Sigmoid colon (tissue), 7 donors: ENCODE data around the gene SERPINA12. TPM values are rescaled to one million over a fixed set of nuclear protein-coding genes. Genes with fewer than 3 reads are reported as not detected.
"Not testable (repeated sequence)": the region's sequence is repeated elsewhere in the genome, so short reads cannot be mapped to it uniquely, and the experiment has no call there.

Source experiments
- DNase-seq: peaks from one replicate; pipeline ENCODE4 v3.0.0-alpha.2; 2019
- H3K27ac ChIP-seq, 4 donors: fragments of 200-600 bp; sonication (generic); one replicate each; pipeline ENCODE4 v1.5.1; 2016 to 2019; ENCODE audit warnings: mild to moderate bottlenecking in 1 of 4
- H3K27me3 ChIP-seq, 3 donors: fragments of 200-600 bp; sonication (generic); one replicate each; pipeline ENCODE4 v1.5.1; 2019; ENCODE audit warnings: mild to moderate bottlenecking in 1 of 3
- H3K36me3 ChIP-seq, 4 donors: fragments of 200-600 bp; sonication (generic); one replicate each; pipeline ENCODE4 v1.5.1; 2016 to 2019
- H3K4me1 ChIP-seq, 4 donors: fragments of 200-600 bp; sonication (generic); one replicate each; pipeline ENCODE4 v1.5.1; 2017 to 2019
- H3K4me3 ChIP-seq, 4 donors: fragments of 200-600 bp; sonication (generic); one replicate each; pipeline ENCODE4 v1.5.1; 2017 to 2019; ENCODE audit warnings: mild to moderate bottlenecking in 2 of 4, moderate library complexity in 1 of 4
- H3K9me3 ChIP-seq, 4 donors: fragments of 200-600 bp in 3 of 4; sonication (generic) in 3 of 4; one replicate each; pipeline versions ENCODE4 v1.5.1 to v1.6.1; 2013 to 2019
- CTCF ChIP-seq, 4 experiments: fragments of 450-650 bp in 3 of 4; fragments of 200-600 bp in 1 of 4; IDR thresholded peaks; one replicate each; pipeline ENCODE4 v1.5.1; 2016 to 2019; ENCODE audit warnings: antibody characterized with exemption in 4 of 4, mild to moderate bottlenecking in 3 of 4, moderate library complexity in 2 of 4
- EP300 ChIP-seq, 4 donors: sonication (generic); formaldehyde crosslinking; IDR thresholded peaks; one replicate each; pipeline ENCODE4 v1.6.1; 2017; ENCODE audit warnings: antibody characterized with exemption in 4 of 4
- POLR2A ChIP-seq, 2 donors: fragments of 450-650 bp; IDR thresholded peaks; one replicate each; pipeline ENCODE4 v1.6.1; 2016; ENCODE audit warnings: antibody characterized with exemption in 2 of 2, mild to moderate bottlenecking in 2 of 2, moderate library complexity in 2 of 2
- POLR2AphosphoS5 ChIP-seq, 4 donors: sonication (generic); formaldehyde crosslinking; IDR thresholded peaks; one replicate each; pipeline ENCODE4 v1.6.1; 2017; ENCODE audit warnings: antibody characterized with exemption in 4 of 4
- WGBS, 2 donors: extraction: QIAGEN DNeasy Blood & Tissue Kit; methylation state at CpG; one replicate each; pipeline ENCODE4 v1.1.7; 2013; 5-methylcytosine and 5-hydroxymethylcytosine counted together
- intact Hi-C: fragments of 100-400 bp; cut with DNase I; formaldehyde crosslinking; loops from one replicate; pipeline ENCODE4 v1.15.1; 2023
- polyA plus RNA-seq, 3 donors: library from polyadenylated mRNA; stranded (reverse); fragments of 200-250 nt; gene quantifications; one replicate each; pipeline ENCODE4 v1.2.3, GENCODE V29; 2013
- total RNA-seq, 4 donors: library from RNA; depleted of rRNA; stranded (reverse); fragments of >200 nt; gene quantifications; one replicate each; pipeline ENCODE4 v1.1.0, GENCODE V29; 2016
- donor health status: healthy with polysubstance abuse.
- donor health status: Bipolar disorder and iron deficiency.
- donor health status: healthy.

The SERPINA12 gene
- total and polyA plus RNA-seq, 7 donors = not detected

GRCh38 chr14:94485944-94486841 is 23.1 kb downstream of the SERPINA12 start:
- H3K27me3 ChIP-seq = peaks cover 0 to 29% (median 9%) of the 10 kb centered on the region in 3 donors
- H3K36me3 ChIP-seq = no peaks in the 10 kb centered on the region
- H3K9me3 ChIP-seq = no peaks in the 10 kb centered on the region
- WGBS, 2 donors = 16 to 17% methylated on average over 26 of the region's 26 CpGs
- no peak overlapping the region for H3K27ac ChIP-seq
- H3K4me3 ChIP-seq = no peak overlapping the region
- peaks cover 0 to 9% (median 7%) of the 10 kb centered on the region in 4 donors for H3K4me1 ChIP-seq
- intact Hi-C loops = loop anchor here (5.0 kb wide), 1 partner anchor 129 kb away; no protein-coding TSS in a partner anchor
- peak; percentile 71 for DNase-seq
- TF ChIP-seq POLR2A (IDR thresholded peaks at IDR 0.05) = no peak
- no peak for TF ChIP-seq POLR2AphosphoS5 (IDR thresholded peaks at IDR 0.05)
- peak; percentile 72 to 99 (median 85) for TF ChIP-seq CTCF (IDR thresholded peaks at IDR 0.05)
- TF ChIP-seq EP300 (IDR thresholded peaks at IDR 0.05) = no peak

GRCh38 chr14:94484481-94484880 is 24.8 kb downstream of the SERPINA12 start:
- WGBS, 2 donors = 82 to 83% methylated on average over 5 of the region's 5 CpGs
- DNase-seq = no peak
- Histone ChIP-seq H3K27me3 (peaks cover 0 to 29% (median 9%) of the 10 kb centered on the region in 3 donors), H3K36me3 (no peaks in the 10 kb centered on the region), H3K4me3 (no peak overlapping the region), H3K4me1 (peaks cover 0 to 9% (median 7%) of the 10 kb centered on the region in 4 donors), H3K27ac (no peak overlapping the region), H3K9me3 (peaks cover 0 to 3% (median 0%) of the 10 kb centered on the region in 4 donors)
- intact Hi-C loops = no loop called here
- no peak for TF ChIP-seq POLR2AphosphoS5 (IDR thresholded peaks at IDR 0.05)
- TF ChIP-seq EP300 (IDR thresholded peaks at IDR 0.05) = no peak
- no peak for TF ChIP-seq POLR2A (IDR thresholded peaks at IDR 0.05)

- 75 to 83% methylated on average over 7 of the region's 7 CpGs for WGBS, 2 donors
- DNase-seq = no peak
- Histone ChIP-seq H3K9me3 (peaks cover 0 to 9% (median 3%) of the 10 kb centered on the region in 4 donors), H3K27me3 (peaks cover 0 to 29% (median 9%) of the 10 kb centered on the region in 3 donors), H3K4me1 (peaks cover 0 to 9% (median 7%) of the 10 kb centered on the region in 4 donors), H3K4me3 (no peak overlapping the region), H3K36me3 (no peaks in the 10 kb centered on the region), H3K27ac (no peak overlapping the region)
- TF ChIP-seq EP300 (IDR thresholded peaks at IDR 0.05) (no peak), POLR2A (IDR thresholded peaks at IDR 0.05) (no peak), POLR2AphosphoS5 (IDR thresholded peaks at IDR 0.05) (no peak), CTCF (IDR thresholded peaks at IDR 0.05) (no peak)
- intact Hi-C loops = no loop called here
Observed at GRCh38 chr14:94483729-94484275, 25.5 kb downstream of the SERPINA12 start.

GRCh38 chr14:94483071-94483451 is 26.2 kb downstream of the SERPINA12 start:
- intact Hi-C loops = no loop called here
- Histone ChIP-seq H3K27ac (no peak overlapping the region), H3K36me3 (no peaks in the 10 kb centered on the region), H3K9me3 (peaks cover 0 to 14% (median 7%) of the 10 kb centered on the region in 4 donors), H3K4me1 (peaks cover 0 to 9% (median 7%) of the 10 kb centered on the region in 4 donors), H3K27me3 (peaks cover 0 to 23% (median 9%) of the 10 kb centered on the region in 3 donors), H3K4me3 (no peak overlapping the region)
- TF ChIP-seq POLR2A (IDR thresholded peaks at IDR 0.05) = no peak
- no peak for TF ChIP-seq EP300 (IDR thresholded peaks at IDR 0.05)
- no peak for TF ChIP-seq POLR2AphosphoS5 (IDR thresholded peaks at IDR 0.05)
- TF ChIP-seq CTCF (IDR thresholded peaks at IDR 0.05) = no peak
- no peak for DNase-seq
- WGBS, 2 donors = 88% methylated on average over 10 of the region's 10 CpGs

GRCh38 chr14:94482132-94483070 is 26.9 kb downstream of the SERPINA12 start:
- intact Hi-C loops, DNase-seq, H3K4me1 ChIP-seq, H3K36me3 ChIP-seq, H3K27ac ChIP-seq, H3K4me3 ChIP-seq: not testable (repeated sequence)
- peaks cover 0 to 17% (median 7%) of the 10 kb centered on the region in 4 donors for H3K9me3 ChIP-seq
- WGBS, 2 donors = 77 to 78% methylated on average over 10 of the region's 10 CpGs
- H3K27me3 ChIP-seq = peaks cover 0 to 20% (median 9%) of the 10 kb centered on the region in 3 donors
